NCI-H526 treated with DMSO at 0.1 percent for 48 hours (cell line): ENCODE data around the gene ISLR2.
"Not testable (repeated sequence)": the region's sequence is repeated elsewhere in the genome, so short reads cannot be mapped to it uniquely, and the experiment has no call there.

Experiments used
- DNase-seq: peaks from one replicate; lab custom pipeline; 2025; lab: John Stamatoyannopoulos, UW

The ISLR2 gene

DNA sequence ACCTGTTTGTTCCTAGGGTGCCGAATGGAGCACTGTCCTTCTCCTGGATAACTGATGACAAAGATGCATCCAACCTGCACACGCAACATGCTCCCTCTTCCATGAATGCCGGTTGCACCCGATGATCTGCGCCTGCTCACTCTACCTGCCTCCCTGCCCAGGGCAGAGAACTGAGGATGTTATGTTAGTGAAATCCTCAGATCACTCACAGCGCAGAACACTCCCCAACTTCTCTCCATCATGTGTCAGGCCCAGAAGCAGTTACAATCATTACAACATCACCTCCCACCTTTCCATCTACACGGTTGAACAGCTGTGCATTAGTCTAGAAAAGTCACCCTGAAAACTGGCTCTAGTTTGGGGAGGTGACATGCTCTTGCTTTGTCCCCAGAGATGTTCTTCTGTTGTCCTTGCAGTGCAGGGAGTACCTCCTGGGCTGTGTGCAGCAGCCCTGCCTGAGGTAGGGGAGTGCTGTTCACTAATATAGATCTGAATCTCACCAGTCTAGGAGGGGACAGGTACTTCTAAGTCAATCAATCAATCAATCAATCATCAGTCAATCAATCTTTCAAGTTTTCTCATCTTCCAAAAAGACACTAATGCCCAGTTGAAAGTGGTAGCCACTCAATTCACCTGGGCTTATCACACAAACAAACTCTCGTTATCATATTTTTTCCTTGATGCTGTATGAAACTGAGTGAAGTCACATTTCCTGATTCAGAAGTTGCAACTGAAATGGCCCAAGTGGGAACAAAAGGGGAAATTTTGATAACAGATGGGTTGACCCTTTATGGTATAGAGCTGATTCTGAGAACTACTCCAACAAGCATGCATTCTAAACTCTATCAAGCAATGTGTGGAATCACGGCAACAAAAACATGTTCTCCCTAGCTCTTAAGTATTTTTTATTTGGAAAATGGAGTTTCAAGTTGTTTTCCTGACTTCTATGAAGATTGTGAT lies 27.8 kb downstream of the ISLR2 start:
- no peak for DNase-seq

DNA sequence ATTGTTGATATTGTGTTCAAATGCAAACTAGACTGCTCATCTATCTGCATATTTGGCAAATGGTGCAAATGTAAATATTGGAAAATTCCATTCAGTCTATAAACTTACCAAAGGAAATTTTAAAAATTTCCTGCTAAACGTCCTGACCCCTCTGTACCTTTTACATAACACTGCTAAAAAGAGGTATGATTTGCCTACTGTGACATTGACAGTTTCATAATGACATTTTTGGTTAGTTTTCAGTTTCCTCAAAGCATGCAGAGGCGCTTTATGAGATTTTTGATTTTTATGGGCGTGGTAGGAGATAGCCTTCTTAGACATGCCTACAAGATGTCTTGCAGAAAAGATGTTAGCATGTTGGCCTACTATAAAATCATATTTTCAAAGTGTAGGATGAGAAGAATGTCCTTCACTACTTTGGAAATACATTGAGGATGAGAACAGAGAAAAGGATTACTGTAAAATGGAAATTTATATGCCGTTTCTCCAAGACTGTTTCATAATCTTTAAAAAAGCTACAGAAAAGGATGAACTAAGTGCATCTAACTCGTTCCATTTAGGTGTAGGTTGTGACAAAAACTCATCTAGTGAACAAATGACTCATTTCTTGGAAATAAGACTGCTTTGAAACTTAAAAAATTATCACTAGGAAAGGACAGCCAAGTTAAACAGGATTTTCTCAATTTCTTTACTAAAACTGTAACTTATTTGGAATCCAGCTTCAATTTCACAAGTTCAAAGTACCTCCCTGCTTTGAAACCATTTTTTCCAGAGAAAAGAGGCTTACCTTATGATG lies 28.7 kb downstream of the ISLR2 start:
- no peak for DNase-seq

DNA sequence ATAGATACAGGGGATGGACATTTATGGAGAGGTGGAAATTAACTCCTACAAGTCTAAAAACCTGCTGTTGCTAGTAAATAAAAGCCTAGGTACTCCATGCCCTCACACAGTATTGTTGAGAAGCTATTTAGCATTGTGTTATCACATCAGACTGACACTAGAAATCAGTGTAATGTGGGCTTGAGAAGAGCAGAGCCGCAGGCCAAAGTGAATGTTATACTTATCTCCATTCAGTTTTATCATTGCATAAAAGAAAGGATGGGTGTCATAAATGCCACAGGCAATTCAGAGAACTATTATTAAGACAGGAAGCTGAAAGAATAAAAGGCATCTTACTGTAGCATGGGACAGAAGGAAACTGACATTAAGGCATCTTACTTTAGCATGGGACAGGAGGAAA lies 29.4 kb downstream of the ISLR2 start:
- no peak for DNase-seq

DNA sequence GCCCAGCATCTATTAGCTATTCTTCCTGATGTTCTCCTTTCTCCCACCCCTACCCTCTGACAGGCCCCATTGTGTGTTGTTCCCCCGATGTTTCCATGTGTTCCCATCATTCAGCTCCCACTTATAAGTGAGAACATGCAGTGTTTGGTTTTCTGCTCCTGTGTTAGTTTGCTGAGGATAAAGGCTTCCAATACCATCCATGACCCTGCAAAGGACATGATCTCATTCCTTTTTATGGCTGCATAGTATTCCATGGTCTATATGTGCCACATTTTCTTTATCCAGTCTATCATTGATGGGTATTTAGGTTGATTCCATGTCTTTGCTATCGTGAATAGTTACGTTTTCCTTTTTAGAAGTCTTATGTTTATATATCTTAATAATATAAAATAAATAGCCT lies 30.0 kb downstream of the ISLR2 start:
- DNase-seq: not testable (repeated sequence)

DNA sequence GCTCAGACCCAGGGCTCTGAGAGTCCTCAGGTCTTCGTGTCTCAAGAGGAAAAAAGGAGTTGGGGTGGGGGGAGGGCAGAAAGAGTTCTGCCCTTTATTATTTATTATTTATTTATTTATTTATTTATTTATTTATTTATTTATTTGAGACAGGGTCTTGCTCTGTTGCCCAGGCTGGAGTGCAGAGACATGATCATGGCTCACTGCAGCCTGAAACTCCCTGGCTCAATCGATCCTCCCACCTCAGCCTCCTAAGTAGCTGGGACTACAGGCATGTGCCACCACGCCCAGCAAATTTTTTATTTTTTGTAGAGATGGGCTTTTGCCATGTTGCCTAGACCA lies 31.8 kb downstream of the ISLR2 start:
- not testable (repeated sequence) for DNase-seq

DNA sequence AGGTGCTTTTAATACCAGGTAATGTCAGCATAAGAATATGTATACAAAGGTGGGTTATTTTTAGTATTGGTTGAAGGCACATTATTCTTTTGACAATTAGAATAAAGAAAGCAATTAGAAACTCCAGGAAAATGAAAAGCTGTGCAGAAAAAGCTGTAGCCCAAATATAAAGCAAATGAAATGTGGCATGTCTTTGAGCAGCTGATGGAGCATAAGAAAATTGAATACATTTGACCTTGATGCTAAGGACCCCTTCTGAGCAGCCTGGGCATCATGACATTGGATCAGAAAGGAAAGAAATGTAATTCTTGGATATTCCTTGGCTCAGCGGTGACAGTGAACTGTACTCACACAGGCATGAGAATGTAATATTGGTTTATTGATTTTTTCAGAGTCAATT lies 35.1 kb downstream of the ISLR2 start:
- no peak for DNase-seq

DNA sequence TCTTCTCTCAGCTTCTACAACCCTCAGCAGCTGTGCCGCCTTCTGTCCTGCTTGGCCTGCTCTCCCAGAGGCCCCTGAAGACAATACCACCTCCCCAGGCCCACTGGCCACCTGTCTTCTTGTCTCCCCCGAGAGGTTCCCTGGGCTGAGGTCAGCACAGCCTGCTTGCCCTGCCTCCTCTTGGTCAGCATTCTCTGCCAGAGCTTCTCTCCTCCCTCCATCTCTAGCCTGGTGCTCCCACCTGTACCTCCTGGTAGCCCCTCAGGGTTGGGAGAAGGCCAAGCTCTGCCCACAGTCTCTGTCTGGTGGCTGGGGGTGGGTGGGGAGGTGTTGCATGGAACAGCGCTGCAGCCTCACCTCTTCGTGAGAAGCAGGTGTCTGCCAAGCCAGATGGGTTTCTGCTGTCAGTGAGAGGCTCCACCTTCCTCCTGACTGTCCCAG lies 37.5 kb downstream of the ISLR2 start:
- DNase-seq: no peak

DNA sequence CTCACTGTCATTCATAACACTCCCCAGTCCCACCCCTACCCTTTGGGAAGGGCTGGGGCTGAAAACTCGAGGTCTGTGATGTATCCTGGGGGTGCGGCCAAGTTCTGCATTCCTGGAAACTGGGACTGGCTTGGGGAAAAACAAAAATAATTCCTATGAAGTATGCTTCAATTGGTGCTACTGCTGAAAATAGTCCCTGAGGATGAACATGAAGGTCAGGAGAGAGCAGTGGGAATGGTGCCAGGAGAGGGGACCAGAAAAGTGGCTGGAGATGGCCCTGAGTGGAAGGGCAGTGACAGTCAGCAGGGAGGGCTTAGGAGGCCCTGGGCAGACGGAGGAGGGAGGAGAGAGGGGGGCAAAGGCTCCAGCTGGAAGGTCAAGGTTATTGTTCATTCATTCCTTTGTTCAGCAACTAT lies 38.3 kb downstream of the ISLR2 start:
- no peak for DNase-seq

DNA sequence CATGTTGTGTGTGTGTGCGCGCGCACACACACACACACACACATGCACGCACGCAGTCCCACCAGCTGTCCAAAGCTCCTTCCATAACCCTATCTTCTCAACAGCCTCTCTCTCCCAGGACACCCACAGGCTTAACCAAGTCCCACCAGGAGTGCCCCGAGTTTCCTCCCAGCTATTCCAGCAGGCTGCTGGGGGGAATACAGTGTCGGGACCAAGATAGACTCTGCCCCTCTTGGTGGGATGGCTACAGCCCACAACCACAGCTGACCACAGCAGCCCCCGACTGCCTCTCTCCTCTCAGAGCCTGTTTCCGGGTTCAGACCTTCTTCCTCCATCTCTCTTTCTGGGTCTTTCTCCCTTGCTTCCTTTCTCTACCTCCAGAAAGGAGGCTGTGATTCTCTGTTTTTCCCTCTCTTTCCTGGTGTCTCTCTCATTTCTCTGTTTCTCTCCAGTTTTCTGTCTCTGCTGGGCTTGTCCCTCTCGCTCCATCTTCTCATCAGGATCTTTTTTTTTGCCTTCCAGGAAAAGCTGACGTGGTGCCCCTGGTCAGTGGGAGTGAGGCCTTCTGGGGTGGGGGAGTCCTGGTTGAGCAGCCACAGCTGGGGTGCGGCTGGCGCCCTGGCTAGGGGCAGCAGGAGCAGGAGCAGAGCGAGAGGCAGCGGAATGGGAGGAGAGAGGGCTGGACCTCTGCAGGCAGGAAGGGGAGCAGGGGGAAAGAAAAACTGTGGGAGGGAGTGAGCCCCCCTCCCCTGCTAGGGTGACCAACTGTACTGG lies 39.9 kb downstream of the ISLR2 start:
- no peak for DNase-seq

DNA sequence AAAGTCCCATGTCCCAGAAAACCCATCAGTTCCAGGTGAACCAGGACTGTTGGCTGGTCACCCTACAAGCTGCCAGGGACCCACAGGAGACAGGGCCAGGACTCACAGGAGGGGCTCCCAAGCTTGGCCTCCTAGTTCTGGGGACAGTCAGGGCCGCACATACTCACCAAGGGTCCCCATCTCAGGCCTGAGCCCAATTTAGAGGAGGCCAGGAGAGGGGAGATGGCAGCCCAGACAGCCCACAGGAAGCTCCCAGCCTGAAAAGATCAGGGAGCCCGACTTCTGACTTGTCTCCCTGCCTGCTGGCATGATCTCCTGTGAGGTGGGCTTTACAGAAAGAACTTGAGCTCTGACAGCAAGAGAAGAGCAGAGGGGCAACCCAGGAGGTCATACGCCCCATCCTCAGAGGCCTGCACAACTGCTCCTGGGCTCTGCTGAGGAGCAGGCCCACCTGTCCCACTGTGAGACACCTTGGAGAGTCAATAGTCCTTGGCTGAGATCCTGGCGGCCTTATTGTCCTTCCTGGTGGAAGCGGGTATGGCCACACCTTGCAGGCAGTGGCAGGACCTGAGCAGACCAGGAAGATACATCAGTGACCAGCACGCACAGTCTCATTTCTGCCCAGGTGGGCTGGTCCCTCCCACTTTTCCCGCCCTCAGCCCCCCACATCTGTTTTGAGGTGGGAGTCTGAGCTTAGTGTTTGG lies 40.6 kb downstream of the ISLR2 start:
- DNase-seq: no peak

DNA sequence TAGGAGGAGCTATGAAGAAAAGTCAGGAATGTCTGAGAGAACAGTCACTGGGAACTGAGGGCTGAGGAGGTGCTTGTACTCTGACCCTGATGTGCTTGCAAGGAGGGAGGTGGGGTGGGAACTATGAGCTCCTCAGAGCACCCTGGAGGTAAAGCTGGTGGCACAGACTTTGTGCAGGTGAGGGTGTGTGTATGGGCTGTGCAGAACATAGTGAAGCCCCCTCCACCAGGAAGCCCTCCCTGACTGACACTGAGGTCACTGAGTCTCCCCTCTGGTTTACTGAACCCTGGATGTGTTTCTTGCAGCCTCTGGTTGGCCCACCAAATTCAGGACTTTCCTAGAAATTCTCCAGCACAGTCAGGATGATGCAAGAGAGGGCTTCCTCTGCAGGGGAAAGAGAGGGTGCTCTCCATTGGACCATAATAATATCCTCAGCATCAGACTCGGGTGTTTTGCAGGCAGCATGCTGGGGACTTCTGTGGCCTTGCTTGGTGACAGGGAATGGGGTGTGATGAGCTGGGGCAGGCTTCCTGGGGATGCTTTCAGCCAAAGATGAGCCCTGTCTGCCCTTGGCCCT lies 41.7 kb downstream of the ISLR2 start:
- no peak for DNase-seq

DNA sequence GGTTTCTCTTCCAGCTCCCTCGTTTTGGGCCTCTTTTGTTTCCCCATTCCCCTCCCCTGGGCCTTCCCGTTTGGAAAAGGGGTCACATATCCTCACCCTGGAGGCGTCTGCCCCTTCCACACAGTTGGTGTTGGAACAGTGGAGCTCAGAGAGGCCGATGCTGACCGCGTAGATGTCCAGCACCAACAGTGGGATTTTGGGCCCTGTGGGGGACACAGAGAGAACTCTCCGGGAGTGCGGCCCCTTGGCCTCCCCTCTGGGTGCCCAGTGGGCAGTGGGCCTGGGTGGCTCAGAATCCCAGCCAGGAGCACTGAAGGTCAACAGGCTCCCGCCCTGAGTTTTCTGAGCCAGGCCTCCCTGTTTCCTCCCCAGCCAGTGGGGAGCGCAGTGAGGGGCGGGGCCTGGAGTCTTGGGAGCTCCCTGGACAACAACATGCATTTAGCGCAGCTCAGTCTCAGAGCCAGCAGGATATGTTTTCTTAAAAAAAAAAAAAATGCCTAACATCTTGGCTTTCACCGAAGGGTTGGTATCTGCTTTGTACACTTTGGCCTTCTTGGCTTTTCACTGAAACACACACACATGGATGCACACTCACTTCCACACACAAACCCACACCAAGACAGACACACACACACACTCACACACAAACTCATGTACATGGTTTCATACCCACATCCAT lies 42.5 kb downstream of the ISLR2 start:
- DNase-seq: no peak

DNA sequence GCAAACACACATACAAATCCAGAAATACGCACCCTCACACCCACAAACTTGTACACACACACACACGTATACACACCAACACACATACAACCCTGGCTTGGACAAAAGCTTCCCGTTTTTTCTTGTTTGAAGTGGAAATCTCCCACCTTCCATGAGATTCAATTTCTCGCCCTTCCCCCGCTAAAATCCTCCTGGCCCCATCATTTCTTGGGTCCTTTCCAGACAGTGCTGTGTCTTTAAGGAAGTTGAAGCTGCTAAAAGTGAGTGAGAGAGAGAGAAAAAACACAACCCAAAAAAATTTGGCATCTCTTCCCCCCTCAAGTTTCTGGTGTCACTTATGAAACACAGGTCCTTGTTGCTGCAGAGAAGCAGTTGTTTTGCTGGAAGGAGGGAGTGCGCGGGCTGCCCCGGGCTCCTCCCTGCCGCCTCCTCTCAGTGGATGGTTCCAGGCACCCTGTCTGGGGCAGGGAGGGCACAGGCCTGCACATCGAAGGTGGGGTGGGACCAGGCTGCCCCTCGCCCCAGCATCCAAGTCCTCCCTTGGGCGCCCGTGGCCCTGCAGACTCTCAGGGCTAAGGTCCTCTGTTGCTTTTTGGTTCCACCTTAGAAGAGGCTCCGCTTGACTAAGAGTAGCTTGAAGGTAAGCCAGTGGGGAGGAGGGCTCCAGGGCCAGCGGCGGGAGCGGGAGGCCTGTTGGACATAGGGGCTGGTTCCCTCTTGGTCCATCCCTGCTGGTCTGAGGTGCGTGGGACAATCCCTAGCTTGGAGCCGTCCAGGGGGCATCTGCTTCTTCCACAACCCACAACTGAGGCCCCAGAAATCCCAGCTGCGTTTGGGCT lies 43.2 kb downstream of the ISLR2 start, which contains the start of gene ISLR:
Gene ISLR (plus strand): TSS at position 331 of the 839 bp plus-strand sequence. CDS start 1,149 bp downstream, outside the sequence.
- no peak for DNase-seq

DNA sequence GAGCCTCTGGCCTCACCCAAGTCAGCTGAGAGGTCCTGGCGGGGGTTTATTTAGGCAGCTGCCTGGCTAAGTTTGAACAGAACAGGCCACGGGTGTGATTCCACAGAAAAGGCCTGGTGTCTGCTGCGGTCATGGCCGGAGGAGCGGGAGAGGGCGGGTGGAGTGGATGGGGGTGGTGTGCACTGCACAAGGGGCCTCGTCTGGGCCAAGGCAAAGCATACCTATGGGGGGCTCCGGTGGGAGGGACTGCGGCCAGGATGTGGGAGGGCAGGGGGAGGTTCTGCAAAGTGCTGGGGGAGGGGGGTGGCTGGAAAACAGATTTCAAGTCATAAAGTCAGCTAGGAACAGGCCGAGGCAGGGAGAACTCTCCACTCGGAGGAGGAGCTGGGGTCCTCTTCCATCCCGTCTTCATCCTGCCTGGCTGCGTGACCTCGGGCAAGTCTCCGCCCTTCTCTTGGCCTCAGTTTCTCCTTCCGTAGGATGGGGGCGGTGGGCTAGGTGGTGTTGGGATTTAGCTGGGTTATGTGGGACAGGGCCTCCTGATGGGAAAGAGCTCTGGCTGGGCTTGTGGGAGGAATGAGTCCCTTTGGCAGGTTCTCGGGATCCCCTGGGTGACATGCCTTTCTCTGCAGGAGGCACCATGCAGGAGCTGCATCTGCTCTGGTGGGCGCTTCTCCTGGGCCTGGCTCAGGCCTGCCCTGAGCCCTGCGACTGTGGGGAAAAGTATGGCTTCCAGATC lies 44.0 kb downstream of the ISLR2 start:
- DNase-seq: no peak

DNA sequence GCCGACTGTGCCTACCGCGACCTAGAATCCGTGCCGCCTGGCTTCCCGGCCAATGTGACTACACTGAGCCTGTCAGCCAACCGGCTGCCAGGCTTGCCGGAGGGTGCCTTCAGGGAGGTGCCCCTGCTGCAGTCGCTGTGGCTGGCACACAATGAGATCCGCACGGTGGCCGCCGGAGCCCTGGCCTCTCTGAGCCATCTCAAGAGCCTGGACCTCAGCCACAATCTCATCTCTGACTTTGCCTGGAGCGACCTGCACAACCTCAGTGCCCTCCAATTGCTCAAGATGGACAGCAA lies 44.5 kb downstream of the ISLR2 start:
- DNase-seq: no peak

DNA sequence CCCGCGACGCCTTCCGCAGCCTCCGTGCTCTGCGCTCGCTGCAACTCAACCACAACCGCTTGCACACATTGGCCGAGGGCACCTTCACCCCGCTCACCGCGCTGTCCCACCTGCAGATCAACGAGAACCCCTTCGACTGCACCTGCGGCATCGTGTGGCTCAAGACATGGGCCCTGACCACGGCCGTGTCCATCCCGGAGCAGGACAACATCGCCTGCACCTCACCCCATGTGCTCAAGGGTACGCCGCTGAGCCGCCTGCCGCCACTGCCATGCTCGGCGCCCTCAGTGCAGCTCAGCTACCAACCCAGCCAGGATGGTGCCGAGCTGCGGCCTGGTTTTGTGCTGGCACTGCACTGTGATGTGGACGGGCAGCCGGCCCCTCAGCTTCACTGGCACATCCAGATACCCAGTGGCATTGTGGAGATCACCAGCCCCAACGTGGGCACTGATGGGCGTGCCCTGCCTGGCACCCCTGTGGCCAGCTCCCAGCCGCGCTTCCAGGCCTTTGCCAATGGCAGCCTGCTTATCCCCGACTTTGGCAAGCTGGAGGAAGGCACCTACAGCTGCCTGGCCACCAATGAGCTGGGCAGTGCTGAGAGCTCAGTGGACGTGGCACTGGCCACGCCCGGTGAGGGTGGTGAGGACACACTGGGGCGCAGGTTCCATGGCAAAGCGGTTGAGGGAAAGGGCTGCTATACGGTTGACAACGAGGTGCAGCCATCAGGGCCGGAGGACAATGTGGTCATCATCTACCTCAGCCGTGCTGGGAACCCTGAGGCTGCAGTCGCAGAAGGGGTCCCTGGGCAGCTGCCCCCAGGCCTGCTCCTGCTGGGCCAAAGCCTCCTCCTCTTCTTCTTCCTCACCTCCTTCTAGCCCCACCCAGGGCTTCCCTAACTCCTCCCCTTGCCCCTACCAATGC lies 45.1 kb downstream of the ISLR2 start:
- DNase-seq: no peak

DNA sequence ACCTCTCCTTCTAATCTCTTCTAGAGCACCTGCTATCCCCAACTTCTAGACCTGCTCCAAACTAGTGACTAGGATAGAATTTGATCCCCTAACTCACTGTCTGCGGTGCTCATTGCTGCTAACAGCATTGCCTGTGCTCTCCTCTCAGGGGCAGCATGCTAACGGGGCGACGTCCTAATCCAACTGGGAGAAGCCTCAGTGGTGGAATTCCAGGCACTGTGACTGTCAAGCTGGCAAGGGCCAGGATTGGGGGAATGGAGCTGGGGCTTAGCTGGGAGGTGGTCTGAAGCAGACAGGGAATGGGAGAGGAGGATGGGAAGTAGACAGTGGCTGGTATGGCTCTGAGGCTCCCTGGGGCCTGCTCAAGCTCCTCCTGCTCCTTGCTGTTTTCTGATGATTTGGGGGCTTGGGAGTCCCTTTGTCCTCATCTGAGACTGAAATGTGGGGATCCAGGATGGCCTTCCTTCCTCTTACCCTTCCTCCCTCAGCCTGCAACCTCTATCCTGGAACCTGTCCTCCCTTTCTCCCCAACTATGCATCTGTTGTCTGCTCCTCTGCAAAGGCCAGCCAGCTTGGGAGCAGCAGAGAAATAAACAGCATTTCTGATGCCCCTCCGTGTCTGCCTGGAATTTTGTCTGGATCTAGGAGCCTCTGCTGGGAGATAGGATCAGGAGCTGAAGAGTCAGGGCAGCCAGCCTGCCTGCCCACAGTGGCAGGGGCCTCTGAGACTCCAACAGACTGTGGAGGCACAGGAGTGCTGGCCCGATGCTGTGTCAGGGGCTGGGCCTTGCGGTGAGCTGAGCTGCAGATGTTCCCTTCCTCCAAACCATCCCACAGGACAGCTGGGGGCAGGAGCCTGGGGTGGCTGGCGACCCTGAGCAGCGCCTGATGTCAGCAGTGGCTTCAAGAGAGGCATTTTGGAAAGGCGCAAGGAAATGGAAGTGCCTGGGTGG lies 46.2 kb downstream of the ISLR2 start:
- no peak for DNase-seq
